GM19324 (cell line): Measurements from ENCODE around the gene NYAP1.
"Not testable (repeated sequence)": the region's sequence is repeated elsewhere in the genome, so short reads cannot be mapped to it uniquely, and the experiment has no call there.

Experiments
- ATAC-seq: cut with Tn5 transposase; IDR thresholded peaks from one replicate; pipeline ENCODE4 v1.9.1; 2021; ENCODE audit warnings: mild to moderate bottlenecking, moderate library complexity; ENCODE audit not compliant: unreplicated experiment, low FRiP score

NYAP1 gene

DNA sequence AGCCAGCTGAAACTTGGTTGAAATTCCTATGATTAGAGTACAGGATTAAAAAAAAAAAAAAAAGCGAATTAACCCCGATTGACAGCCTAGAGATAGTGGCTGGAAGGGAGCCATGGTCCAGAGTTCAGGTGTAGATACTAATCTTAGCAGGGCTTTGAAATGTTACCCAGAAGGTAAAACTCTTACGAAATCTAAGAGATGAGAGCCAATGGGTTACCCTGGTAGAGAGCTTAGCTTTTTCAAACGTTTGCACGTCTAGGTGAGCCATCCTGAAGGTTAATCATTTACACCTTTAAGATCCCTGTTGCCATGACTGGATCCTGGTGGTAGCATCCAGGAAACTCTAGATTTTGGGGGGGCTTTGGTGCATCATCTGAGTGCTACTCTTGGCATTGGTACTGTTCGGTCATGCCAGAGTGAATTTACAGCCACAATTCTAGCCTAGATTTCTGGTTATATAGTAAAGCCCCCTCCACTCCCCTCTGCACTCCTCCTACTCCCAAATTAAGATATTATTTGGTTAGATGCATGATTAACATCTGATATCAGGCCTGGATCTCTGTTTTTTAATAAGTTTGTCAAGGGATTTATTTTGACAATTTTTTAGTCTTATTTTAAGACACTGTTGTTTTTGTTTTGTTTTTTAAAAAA is 56.5 kb downstream of the NYAP1 start:
- no peak for ATAC-seq

DNA sequence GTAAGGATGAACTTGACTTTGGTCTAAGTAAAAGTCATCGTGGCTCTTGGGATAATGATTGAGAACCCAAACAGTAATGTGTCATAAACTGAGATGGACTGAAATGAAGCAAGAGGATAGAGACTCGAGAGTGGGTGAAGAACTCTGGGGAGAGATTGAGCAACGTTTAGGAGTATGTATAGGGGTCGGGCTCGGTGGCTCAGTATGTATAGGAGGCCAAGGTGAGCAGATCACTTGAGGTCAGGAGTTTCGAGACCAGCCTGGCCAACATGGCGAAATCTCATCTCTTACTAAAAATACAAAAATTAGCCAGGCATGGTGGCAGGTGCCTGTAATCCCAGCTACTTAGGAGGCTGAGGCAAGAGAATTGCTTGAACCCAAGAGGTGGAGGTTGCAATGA is 57.6 kb downstream of the NYAP1 start:
- not testable (repeated sequence) for ATAC-seq

DNA sequence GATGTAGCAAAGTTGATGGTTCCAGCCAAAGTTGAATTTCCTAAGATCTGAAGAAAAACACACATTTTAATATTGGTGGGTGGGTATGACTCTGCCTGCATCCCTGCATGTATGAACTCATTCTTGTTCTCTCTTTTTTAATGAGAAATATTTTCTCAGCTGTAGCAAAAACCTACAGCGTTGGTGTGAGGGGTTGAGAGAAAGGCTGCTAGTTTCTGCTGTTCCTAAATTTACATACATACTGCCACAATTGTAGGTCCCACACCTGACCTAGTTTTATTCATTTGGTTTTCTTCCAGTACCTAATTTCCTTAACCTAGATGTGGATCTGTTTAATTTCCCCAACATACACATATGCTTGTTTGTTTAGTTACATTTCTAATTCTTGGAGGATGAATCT is 59.9 kb downstream of the NYAP1 start:
- ATAC-seq, result no peak

DNA sequence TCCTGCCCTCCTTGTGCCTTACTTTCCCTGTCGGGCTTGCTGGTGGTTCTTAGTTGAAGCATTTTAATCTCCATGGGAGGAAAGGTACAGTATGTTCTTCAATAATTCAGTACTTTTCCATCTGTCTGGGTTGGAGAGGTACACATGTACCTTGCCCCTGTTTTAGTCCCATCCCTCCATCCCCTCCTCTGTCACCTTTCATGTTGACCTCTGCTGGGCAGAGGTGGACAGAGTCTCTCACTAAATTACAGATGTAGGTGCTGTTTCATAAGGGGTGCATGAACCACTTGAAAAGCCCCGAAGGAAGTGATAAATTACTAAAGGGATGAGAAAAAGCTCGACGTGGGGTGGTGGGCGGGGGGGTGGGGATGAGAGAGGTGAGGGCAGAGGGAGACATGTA is 60.7 kb downstream of the NYAP1 start:
- ATAC-seq, result no peak
